Loucy (cell line): ENCODE results near the gene PEAK1.

Experiments
- CTCF ChIP-seq: fragments of 200-600 bp; sonication (generic); conservative IDR thresholded peaks from 2 replicates; pipeline ENCODE4 v1.5.1; 2014; ENCODE audit warnings: mild to moderate bottlenecking, antibody characterized with exemption, low read length
- EZH2phosphoT487 ChIP-seq: fragments of 200-600 bp; IDR thresholded peaks from 2 replicates; pipeline ENCODE4 v1.6.1; 2018; ENCODE audit warnings: antibody characterized with exemption, mild to moderate bottlenecking, moderate library complexity, borderline replicate concordance

GRCh38 chr15:77348511-77348910, 71.4 kb downstream of the PEAK1 start:
- no peak for TF ChIP-seq CTCF
- TF ChIP-seq EZH2phosphoT487, result no peak
